Stomach (tissue), 9 donors: ENCODE measurements around the gene CECR2. TPM values are rescaled to one million over a fixed set of nuclear protein-coding genes. Genes with fewer than 3 reads are reported as not detected.

Source experiments
- DNase-seq, 2 donors: peaks; one replicate each; pipeline versions ENCODE4 v3.0.0 to v3.0.0-alpha.2; 2013 to 2019
- H3K27ac ChIP-seq, 5 donors: fragments of 200-600 bp in 4 of 5; sonication (generic) in 4 of 5; one replicate each; pipeline ENCODE4 v1.5.1; 2013 to 2019; ENCODE audit warnings: mild to moderate bottlenecking in 1 of 5, moderate library complexity in 1 of 5
- H3K27me3 ChIP-seq, 3 donors: fragments of 200-600 bp; sonication (generic); one replicate each; pipeline ENCODE4 v1.5.1; 2017 to 2019; ENCODE audit warnings: mixed run types in 1 of 3
- H3K36me3 ChIP-seq, 4 donors: fragments of 200-600 bp; sonication (generic); 1 replicate in 3 of 4; 2 replicates in 1 of 4; pipeline ENCODE4 v1.5.1; 2016 to 2019
- H3K4me1 ChIP-seq, 4 donors: fragments of 200-600 bp; sonication (generic); one replicate each; pipeline ENCODE4 v1.5.1; 2016 to 2019
- H3K4me3 ChIP-seq, 4 donors: fragments of 200-600 bp; sonication (generic) in 3 of 4; one replicate each; pipeline ENCODE4 v1.5.1; 2016 to 2019; ENCODE audit warnings: mild to moderate bottlenecking in 1 of 4
- H3K9me3 ChIP-seq, 4 donors: fragments of 200-600 bp; sonication (generic); one replicate each; pipeline ENCODE4 v1.5.1; 2016 to 2019
- EP300 ChIP-seq: sonication (generic); formaldehyde crosslinking; IDR thresholded peaks from one replicate; pipeline ENCODE4 v1.6.1; 2017; ENCODE audit warnings: antibody characterized with exemption
- POLR2A ChIP-seq, 4 donors: fragments of 450-650 bp; IDR thresholded peaks; one replicate each; pipeline ENCODE4 v1.6.1; 2016; ENCODE audit warnings: antibody characterized with exemption in 4 of 4, control low read depth in 2 of 4, mild to moderate bottlenecking in 1 of 4, moderate library complexity in 1 of 4
- POLR2AphosphoS5 ChIP-seq, 3 donors: sonication (generic); formaldehyde crosslinking; IDR thresholded peaks; one replicate each; pipeline ENCODE4 v1.6.1; 2016; ENCODE audit warnings: antibody characterized with exemption in 3 of 3
- WGBS, 5 donors: extraction: QIAGEN DNeasy Blood & Tissue Kit in 3 of 5; methylation state at CpG; one replicate each; pipeline versions ENCODE4 v1.1.5 to v1.1.7; 2013 to 2018; 5-methylcytosine and 5-hydroxymethylcytosine counted together
- intact Hi-C: fragments of 100-400 bp; cut with DNase I; formaldehyde crosslinking; loops from one replicate; pipeline ENCODE4 v1.15.1; 2023; ENCODE audit warnings: low total_unique reads
- polyA plus RNA-seq, 3 donors: library from polyadenylated mRNA; stranded (reverse); fragments of 200-250 nt; gene quantifications; one replicate each; pipeline ENCODE4 v1.2.3, GENCODE V29; 2013
- total RNA-seq, 5 donors: library from RNA; depleted of rRNA; stranded (reverse); fragments of >200 nt; gene quantifications; one replicate each; pipeline versions ENCODE4 v1.1.0 to v1.2.3, GENCODE V29; 2014 to 2016
- TF ChIP-seq, protein P1 (sequence below), 7 experiments: fragments of 450-650 bp in 4 of 7; fragments of 200-600 bp in 3 of 7; sonication (generic) in 3 of 7; IDR thresholded peaks; one replicate each; pipeline ENCODE4 v1.5.1; 2016 to 2019; ENCODE audit warnings: antibody characterized with exemption in 7 of 7, control low read depth in 2 of 7, mild to moderate bottlenecking in 1 of 7
- donor health status: healthy with polysubstance abuse.
- donor health status: Bipolar disorder and iron deficiency.
- donor health status: healthy.

CECR2 gene
- total and polyA plus RNA-seq, 8 donors: 0.13 to 3.1 (median 0.44) TPM; not detected in 1

DNA sequence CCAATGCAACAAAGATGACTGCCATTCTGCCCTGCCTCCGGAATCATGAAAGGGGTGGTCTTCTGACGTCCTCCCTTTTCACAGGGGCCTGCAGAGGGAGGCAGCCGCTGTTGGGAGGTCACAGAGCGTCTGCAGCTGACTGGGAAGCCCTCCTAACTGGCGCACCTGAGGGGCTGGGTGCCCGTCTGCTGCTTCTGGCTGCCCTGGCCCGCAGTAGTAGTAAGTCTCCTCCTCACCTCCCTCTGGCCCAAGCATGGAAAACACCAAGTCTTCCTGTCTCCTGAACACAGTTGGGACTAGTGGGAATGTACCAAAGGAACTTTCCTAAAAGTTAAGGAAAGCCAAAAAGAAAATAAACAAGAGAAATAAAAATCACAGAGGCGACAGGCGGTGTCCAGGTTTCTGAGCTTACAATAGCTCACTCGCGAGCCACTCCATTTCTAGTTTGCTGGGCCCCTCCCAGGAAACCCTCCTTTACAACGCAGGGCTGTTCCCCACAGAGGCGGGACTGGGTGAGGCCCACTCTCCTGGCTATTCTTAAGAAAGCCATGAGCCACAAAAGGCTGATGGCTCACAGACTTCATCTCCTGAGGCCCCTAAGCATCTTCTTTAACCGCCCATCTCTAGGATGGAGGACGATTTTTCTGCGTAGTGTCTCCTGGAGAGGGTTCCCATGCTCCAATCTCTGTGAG, 37.0 kb upstream of the CECR2 start:
- 76 to 80% (median 78%) methylated on average over 16 of the region's 16 CpGs for WGBS, 5 donors
- H3K4me1 ChIP-seq: no peaks in the 10 kb centered on the region
- no peak overlapping the region for H3K4me3 ChIP-seq
- DNase-seq: no peak
- TF ChIP-seq, protein P1, sequence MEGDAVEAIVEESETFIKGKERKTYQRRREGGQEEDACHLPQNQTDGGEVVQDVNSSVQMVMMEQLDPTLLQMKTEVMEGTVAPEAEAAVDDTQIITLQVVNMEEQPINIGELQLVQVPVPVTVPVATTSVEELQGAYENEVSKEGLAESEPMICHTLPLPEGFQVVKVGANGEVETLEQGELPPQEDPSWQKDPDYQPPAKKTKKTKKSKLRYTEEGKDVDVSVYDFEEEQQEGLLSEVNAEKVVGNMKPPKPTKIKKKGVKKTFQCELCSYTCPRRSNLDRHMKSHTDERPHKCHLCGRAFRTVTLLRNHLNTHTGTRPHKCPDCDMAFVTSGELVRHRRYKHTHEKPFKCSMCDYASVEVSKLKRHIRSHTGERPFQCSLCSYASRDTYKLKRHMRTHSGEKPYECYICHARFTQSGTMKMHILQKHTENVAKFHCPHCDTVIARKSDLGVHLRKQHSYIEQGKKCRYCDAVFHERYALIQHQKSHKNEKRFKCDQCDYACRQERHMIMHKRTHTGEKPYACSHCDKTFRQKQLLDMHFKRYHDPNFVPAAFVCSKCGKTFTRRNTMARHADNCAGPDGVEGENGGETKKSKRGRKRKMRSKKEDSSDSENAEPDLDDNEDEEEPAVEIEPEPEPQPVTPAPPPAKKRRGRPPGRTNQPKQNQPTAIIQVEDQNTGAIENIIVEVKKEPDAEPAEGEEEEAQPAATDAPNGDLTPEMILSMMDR (IDR thresholded peaks at IDR 0.05): no peak
- TF ChIP-seq POLR2AphosphoS5 (IDR thresholded peaks at IDR 0.05) (no peak), POLR2A (IDR thresholded peaks at IDR 0.05) (no peak), EP300 (no peak)
- intact Hi-C loops: no loop called here
- no peaks in the 10 kb centered on the region for H3K9me3 ChIP-seq
- no peak overlapping the region for H3K27ac ChIP-seq
- H3K36me3 ChIP-seq: no peaks in the 10 kb centered on the region
- peaks cover 0 to 27% (median 0%) of the 10 kb centered on the region in 3 donors for H3K27me3 ChIP-seq

DNA sequence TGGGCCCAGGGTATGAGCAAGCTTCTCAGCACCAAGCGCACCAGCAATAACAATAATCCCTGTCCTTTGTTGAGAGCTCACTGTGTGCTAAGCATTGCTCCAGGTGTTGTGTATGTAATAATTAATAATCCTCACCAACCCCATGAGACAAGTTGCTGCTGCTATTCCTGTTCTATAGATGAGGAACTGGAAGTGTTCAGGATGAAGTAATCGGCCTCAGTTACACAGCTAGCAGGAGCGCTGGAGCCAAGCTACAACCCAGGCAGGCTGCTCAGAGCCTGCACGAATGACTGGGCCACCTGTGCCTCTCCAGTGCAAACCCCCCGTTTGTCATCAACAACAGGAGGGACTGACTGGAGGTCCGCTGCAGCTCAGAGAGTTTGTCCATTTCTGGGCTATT, 35.2 kb upstream of the CECR2 start:
- no peaks in the 10 kb centered on the region for H3K9me3 ChIP-seq

DNA sequence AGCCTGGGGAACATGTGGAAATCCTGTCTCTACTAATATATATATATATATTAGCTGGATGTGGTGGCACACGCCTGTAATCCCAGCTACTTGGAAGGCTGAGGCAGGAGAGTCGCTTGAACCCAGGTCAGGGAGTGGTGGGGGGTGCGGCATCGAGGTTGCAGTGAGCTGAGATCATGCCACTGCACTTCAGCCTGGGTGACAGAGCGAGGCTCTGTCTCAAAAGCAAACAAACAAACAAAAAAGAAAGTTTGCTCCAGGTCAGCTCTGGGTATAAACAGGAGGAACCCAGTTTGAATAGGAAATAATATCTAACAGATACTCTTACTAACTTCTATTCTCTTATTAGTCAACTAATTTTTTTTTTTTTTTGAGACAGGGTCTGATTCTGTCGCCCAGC, 34.3 kb upstream of the CECR2 start:
- H3K4me3 ChIP-seq: no peak overlapping the region
- DNase-seq: no peak
- no peaks in the 10 kb centered on the region for H3K4me1 ChIP-seq
- H3K36me3 ChIP-seq: no peaks in the 10 kb centered on the region
- no peak overlapping the region for H3K27ac ChIP-seq
- H3K27me3 ChIP-seq: peaks cover 0 to 34% (median 0%) of the 10 kb centered on the region in 3 donors
- intact Hi-C loops: no loop called here
- 39 to 62% (median 48%) methylated on average over 6 of the region's 6 CpGs for WGBS, 5 donors
- TF ChIP-seq POLR2AphosphoS5 (IDR thresholded peaks at IDR 0.05) (no peak), POLR2A (IDR thresholded peaks at IDR 0.05) (no peak), EP300 (no peak)
- TF ChIP-seq, protein P1 (IDR thresholded peaks at IDR 0.05): no peak
- H3K9me3 ChIP-seq: no peaks in the 10 kb centered on the region

More for the DNA sequence above, 35.2 kb upstream of the CECR2 start:
- no peak overlapping the region for H3K27ac ChIP-seq
- intact Hi-C loops: no loop called here
- no peak for DNase-seq
- H3K27me3 ChIP-seq: peaks cover 0 to 34% (median 0%) of the 10 kb centered on the region in 3 donors
- 53 to 70% (median 61%) methylated on average over 6 of the region's 6 CpGs for WGBS, 5 donors
- H3K36me3 ChIP-seq: no peaks in the 10 kb centered on the region
- TF ChIP-seq, protein P1 (IDR thresholded peaks at IDR 0.05): no peak
- TF ChIP-seq POLR2AphosphoS5 (IDR thresholded peaks at IDR 0.05) (no peak), EP300 (no peak), POLR2A (IDR thresholded peaks at IDR 0.05) (no peak)
- H3K4me1 ChIP-seq: no peaks in the 10 kb centered on the region
- H3K4me3 ChIP-seq: no peak overlapping the region

DNA sequence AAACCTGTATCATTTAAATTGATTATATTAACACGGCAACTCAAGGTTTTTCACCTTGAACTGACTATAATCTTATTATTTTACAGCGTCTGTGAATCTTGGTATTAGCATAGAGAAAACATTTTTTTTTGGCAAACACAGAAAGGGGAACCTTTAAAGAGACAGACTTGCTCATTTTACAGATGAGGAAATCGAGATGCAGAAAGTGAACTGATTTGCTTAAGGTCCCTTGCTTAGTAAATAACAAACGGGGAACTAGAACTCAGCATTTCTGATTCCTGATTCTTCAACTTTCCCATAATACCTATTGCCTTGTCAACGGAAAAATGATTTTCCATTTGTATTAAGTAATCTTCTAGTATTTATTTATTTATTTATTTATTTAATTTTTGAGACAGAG, 33.2 kb upstream of the CECR2 start:
- no peaks in the 10 kb centered on the region for H3K36me3 ChIP-seq
- no peak overlapping the region for H3K27ac ChIP-seq
- no peaks in the 10 kb centered on the region for H3K4me1 ChIP-seq
- DNase-seq: no peak
- TF ChIP-seq POLR2A (IDR thresholded peaks at IDR 0.05) (no peak), EP300 (no peak), POLR2AphosphoS5 (IDR thresholded peaks at IDR 0.05) (no peak)
- TF ChIP-seq, protein P1 (IDR thresholded peaks at IDR 0.05): no peak
- H3K9me3 ChIP-seq: no peaks in the 10 kb centered on the region
- no peak overlapping the region for H3K4me3 ChIP-seq
- H3K27me3 ChIP-seq: peaks cover 0 to 34% (median 0%) of the 10 kb centered on the region in 3 donors
- intact Hi-C loops: no loop called here
- 57 to 69% (median 64%) methylated on average over 5 of the region's 5 CpGs for whole genome bisulfite sequencing, 5 donors
